Heart left ventricle (tissue), 13 donors: ENCODE data around the gene TBL1X.

Source experiments
- POLR2A ChIP-seq, 2 donors: fragments of 450-650 bp; IDR thresholded peaks; one replicate each; pipeline ENCODE4 v1.6.1; 2017; ENCODE audit warnings: antibody characterized with exemption in 2 of 2, mild to moderate bottlenecking in 2 of 2, moderate library complexity in 2 of 2
- TF ChIP-seq, protein P1 (sequence below), 12 donors: fragments of 200-600 bp; sonication (generic) in 4 of 12; IDR thresholded peaks; one replicate each; pipeline versions ENCODE4 v1.5.0 to v1.8.0; 2018 to 2022; ENCODE audit warnings: antibody characterized with exemption in 12 of 12, mild to moderate bottlenecking in 5 of 12
- donor health status: ischemic (EF 13 %, LVEDD 7.1; RV severe dilation, severe dysfunction).
- donor health status: DM: no; HTN: yes; CAD: no.
- donor health status: DM: no; HTN: no; CAD: no.
- donor health status: ischemic (EF 25% LVEDD 6.9; RV normal size, moderate dysfunction).
- donor health status: ischemic (EF 25% LVEDD 5.7; RV mildly dilated, moderate dysfunction).
- donor health status: ischemic (EF 35%, LVEDD 5.7; RV mildly dilated, moderate dysfunction).
- donor health status: nonischemic (EF 11% LVEDD 7.7; RV severe dilation, severe dysfunction).
- donor health status: DM: yes; HTN: yes; CAD: no.
- donor health status: PGD.
- donor health status: ischemic (EF 29% LVEDD 5.4; RV normal size, mild dysfunction).
- donor health status: nonischemic (EF 23%, LVEDD 6.1; RV moderate dilation, normal function).

DNA sequence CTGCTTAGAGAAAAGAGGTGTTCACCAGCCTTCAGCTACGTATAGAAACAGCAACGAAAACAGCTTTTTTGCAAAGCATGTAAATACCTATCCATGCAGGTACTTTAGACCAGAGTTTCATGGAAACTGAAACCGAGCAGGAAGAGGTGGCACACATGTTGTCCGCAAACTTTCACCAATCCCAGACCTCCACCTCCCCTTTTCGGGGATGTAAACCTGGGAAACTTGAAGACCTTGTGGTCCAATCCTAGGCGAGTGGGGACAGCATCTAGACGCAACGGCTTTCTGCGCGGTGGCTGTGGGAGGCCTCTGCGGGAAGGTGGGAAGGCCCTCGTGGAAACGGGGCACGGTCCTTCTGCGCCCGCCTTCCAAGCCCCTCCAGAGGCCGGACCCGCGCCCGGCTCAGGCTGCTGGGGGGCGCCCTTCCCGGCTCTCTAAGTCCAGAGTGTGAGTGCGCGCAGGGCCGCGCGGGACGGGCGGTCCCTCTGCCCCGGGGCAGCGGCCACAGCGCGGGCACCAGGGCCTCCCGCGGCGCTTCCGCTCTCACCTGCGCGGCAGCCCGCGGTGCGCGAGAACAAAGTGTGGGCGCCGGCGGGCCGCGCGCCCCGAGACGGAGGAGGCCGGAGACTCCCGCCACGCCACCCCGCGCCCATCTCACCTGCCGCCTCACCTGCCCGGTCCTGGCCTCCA lies 320.5 kb downstream of the TBL1X start:
- TF ChIP-seq, protein P1, sequence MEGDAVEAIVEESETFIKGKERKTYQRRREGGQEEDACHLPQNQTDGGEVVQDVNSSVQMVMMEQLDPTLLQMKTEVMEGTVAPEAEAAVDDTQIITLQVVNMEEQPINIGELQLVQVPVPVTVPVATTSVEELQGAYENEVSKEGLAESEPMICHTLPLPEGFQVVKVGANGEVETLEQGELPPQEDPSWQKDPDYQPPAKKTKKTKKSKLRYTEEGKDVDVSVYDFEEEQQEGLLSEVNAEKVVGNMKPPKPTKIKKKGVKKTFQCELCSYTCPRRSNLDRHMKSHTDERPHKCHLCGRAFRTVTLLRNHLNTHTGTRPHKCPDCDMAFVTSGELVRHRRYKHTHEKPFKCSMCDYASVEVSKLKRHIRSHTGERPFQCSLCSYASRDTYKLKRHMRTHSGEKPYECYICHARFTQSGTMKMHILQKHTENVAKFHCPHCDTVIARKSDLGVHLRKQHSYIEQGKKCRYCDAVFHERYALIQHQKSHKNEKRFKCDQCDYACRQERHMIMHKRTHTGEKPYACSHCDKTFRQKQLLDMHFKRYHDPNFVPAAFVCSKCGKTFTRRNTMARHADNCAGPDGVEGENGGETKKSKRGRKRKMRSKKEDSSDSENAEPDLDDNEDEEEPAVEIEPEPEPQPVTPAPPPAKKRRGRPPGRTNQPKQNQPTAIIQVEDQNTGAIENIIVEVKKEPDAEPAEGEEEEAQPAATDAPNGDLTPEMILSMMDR (IDR thresholded peaks at IDR 0.05): no peak
- no peak for TF ChIP-seq POLR2A (IDR thresholded peaks at IDR 0.05)
